ACC112 (cell line): ENCODE results near the gene MMEL1.

Experiments
- H2AFZ ChIP-seq: fragments of 200-600 bp; sonication (generic); one replicate; pipeline ENCODE4 v1.6.0; 2017; ENCODE audit warnings: antibody characterized with exemption, low read length; ENCODE audit not compliant: unreplicated experiment
- H3K27ac ChIP-seq: fragments of 200-600 bp; sonication (generic); 2 replicates; pipeline ENCODE4 v1.5.1; 2014; ENCODE audit warnings: low read depth, mild to moderate bottlenecking, antibody characterized with exemption, low read length, moderate library complexity
- H3K27me3 ChIP-seq: fragments of 200-600 bp; sonication (generic); 2 replicates; pipeline ENCODE4 v1.6.1; 2014; ENCODE audit warnings: mild to moderate bottlenecking, antibody characterized with exemption, low read length, moderate library complexity, mixed read lengths; ENCODE audit not compliant: insufficient read depth
- H3K36me3 ChIP-seq: fragments of 200-600 bp; sonication (generic); 2 replicates; pipeline ENCODE4 v1.6.1; 2016; ENCODE audit warnings: mild to moderate bottlenecking, antibody characterized with exemption, low read length, moderate library complexity, mixed read lengths; ENCODE audit not compliant: insufficient read depth
- H3K4me1 ChIP-seq: fragments of 200-600 bp; sonication (generic); one replicate; pipeline ENCODE4 v1.6.1; 2016; ENCODE audit warnings: low read length, mixed read lengths; ENCODE audit not compliant: insufficient read depth, unreplicated experiment, control insufficient read depth
- H3K4me3 ChIP-seq: fragments of 200-600 bp; sonication (generic); 2 replicates; pipeline ENCODE4 v1.5.1; 2014; ENCODE audit warnings: mild to moderate bottlenecking, low read depth, low read length
- H3K79me2 ChIP-seq: fragments of 200-600 bp; sonication (generic); one replicate; pipeline ENCODE4 v1.6.0; 2016; ENCODE audit warnings: low read length; ENCODE audit not compliant: control insufficient read depth, unreplicated experiment, insufficient read depth

The MMEL1 gene

GRCh38 chr1:2543543-2544092 lies 89.2 kb downstream of the MMEL1 start:
- H3K79me2 ChIP-seq = no peaks in the 10 kb centered on the region
- peaks cover 13% of the 10 kb centered on the region for H3K4me1 ChIP-seq
- H2AFZ ChIP-seq = no peak overlapping the region
- H3K4me3 ChIP-seq = no peak overlapping the region
- no peak overlapping the region for H3K27ac ChIP-seq
- H3K36me3 ChIP-seq = no peaks in the 10 kb centered on the region
- peaks cover 5% of the 10 kb centered on the region; the same call in 1 of the 2 replicates for H3K27me3 ChIP-seq

GRCh38 chr1:2542246-2542915 lies 90.4 kb downstream of the MMEL1 start:
- Histone ChIP-seq H3K27me3 (peaks cover 5% of the 10 kb centered on the region; the same call in 1 of the 2 replicates), H2AFZ (no peak overlapping the region), H3K4me3 (no peak overlapping the region), H3K27ac (no peak overlapping the region), H3K36me3 (no peaks in the 10 kb centered on the region), H3K4me1 (peaks cover 4% of the 10 kb centered on the region), H3K79me2 (no peaks in the 10 kb centered on the region)

GRCh38 chr1:2541619-2542245 lies 91.1 kb downstream of the MMEL1 start:
- H3K4me3 ChIP-seq = no peak overlapping the region
- H3K27me3 ChIP-seq = peaks cover 5% of the 10 kb centered on the region; the same call in 1 of the 2 replicates
- H2AFZ ChIP-seq = no peak overlapping the region
- H3K36me3 ChIP-seq = no peaks in the 10 kb centered on the region
- H3K4me1 ChIP-seq = no peaks in the 10 kb centered on the region
- no peak overlapping the region for H3K27ac ChIP-seq
- no peaks in the 10 kb centered on the region for H3K79me2 ChIP-seq

GRCh38 chr1:2540816-2541492 lies 91.9 kb downstream of the MMEL1 start:
- H3K27ac ChIP-seq = no peak overlapping the region
- no peak overlapping the region for H2AFZ ChIP-seq
- H3K4me3 ChIP-seq = no peak overlapping the region
- no peaks in the 10 kb centered on the region for H3K36me3 ChIP-seq
- H3K27me3 ChIP-seq = peaks cover 5% of the 10 kb centered on the region; the same call in 1 of the 2 replicates
- no peaks in the 10 kb centered on the region for H3K4me1 ChIP-seq
- no peaks in the 10 kb centered on the region for H3K79me2 ChIP-seq
